A549 (cell line): ENCODE data around the gene SF3A2. TPM values are rescaled to one million over a fixed set of nuclear protein-coding genes. Genes with fewer than 3 reads are reported as not detected.

ENCODE experiments used
- ATAC-seq, 2 experiments: fragments of 200-7000 bp in 1 of 2; fragments of >200 bp in 1 of 2; cut with Nextera tagmentation in 1 of 2; cut with Tn5 transposase in 1 of 2; 3 replicates each; pipeline versions ENCODE4 v1.8.0 to v1.9.1; 2018 to 2020; ENCODE audit warnings: mild to moderate bottlenecking in 1 of 2, moderate library complexity in 1 of 2
- CTCF ChIA-PET: fragments of 300-600 bp; sonication (Branson Sonifier 250); formaldehyde crosslinking; extraction: SDS; loops from one replicate; lab custom pipeline; 2021; ENCODE audit warnings: antibody characterized with exemption, inconsistent platforms; lab: Yijun Ruan, JAX
- POLR2A ChIA-PET: fragments of 350-600 bp; formaldehyde crosslinking; extraction: SDS; loops from one replicate; lab custom pipeline; 2021; ENCODE audit warnings: antibody characterized with exemption, inconsistent platforms; lab: Yijun Ruan, JAX
- DNase-seq, 2 experiments: peaks; one replicate each; pipeline versions ENCODE4 v3.0.0 to v3.0.0-alpha.2; 2011 to 2016; ENCODE audit warnings: low read depth in 1 of 2, low spot score in 1 of 2
- FAIRE-seq: peaks from 2 replicates; lab custom pipeline; 2011; peaks lifted over from hg19 to GRCh38; lab: Jason Lieb, UNC
- H3K27ac ChIP-seq, 2 experiments: fragments of >200 bp; sonication (Bioruptor Twin); formaldehyde crosslinking; 3 replicates each; pipeline ENCODE4 v1.5.1; 2016 to 2017
- H3K4me1 ChIP-seq: fragments of >200 bp; sonication (Bioruptor Twin); formaldehyde crosslinking; 3 replicates; pipeline ENCODE4 v1.6.1; 2016
- H3K4me2 ChIP-seq: fragments of >200 bp; sonication (Bioruptor Twin); formaldehyde crosslinking; 3 replicates; pipeline ENCODE4 v1.6.1; 2016
- H3K4me3 ChIP-seq: fragments of >200 bp; sonication (Bioruptor Twin); formaldehyde crosslinking; 3 replicates; pipeline ENCODE4 v1.5.1; 2016
- H3K9me3 ChIP-seq: fragments of >200 bp; sonication (Bioruptor Twin); formaldehyde crosslinking; 3 replicates; pipeline ENCODE4 v1.6.1; 2016
- ATOH8 ChIP-seq: fragments of 250-450 bp; sonication (Bioruptor Pico); IDR thresholded peaks from 2 replicates; pipeline ENCODE4 v1.5.0; 2020; ENCODE audit warnings: low read depth, mild to moderate bottlenecking, moderate library complexity
- CBX8 ChIP-seq: fragments of 200-600 bp; sonication (generic); IDR thresholded peaks from 2 replicates; pipeline ENCODE4 v1.6.1; 2016
- CEBPB ChIP-seq, 2 experiments: fragments of >200 bp in 1 of 2; sonication (Bioruptor Twin) in 1 of 2; formaldehyde crosslinking in 1 of 2; IDR thresholded peaks; 2 replicates each; pipeline ENCODE4 v1.6.1; 2012 to 2016
- CHD2 ChIP-seq: fragments of 150-350 bp; IDR thresholded peaks from 2 replicates; pipeline ENCODE4 v1.6.1; 2014; ENCODE audit warnings: low read length; ENCODE audit not compliant: partially characterized antibody
- E2F6 ChIP-seq: IDR thresholded peaks from 2 replicates; pipeline ENCODE4 v1.6.1; 2012; ENCODE audit warnings: low read depth, borderline replicate concordance
- EHF ChIP-seq: fragments of 250-450 bp; sonication (Bioruptor Pico); IDR thresholded peaks from 2 replicates; pipeline ENCODE4 v1.5.0; 2020; ENCODE audit warnings: mild to moderate bottlenecking
- ESRRA ChIP-seq: fragments of 150-350 bp; IDR thresholded peaks from 2 replicates; pipeline ENCODE4 v1.6.1; 2014; ENCODE audit warnings: mild to moderate bottlenecking, low read length, borderline replicate concordance
- GATA3 ChIP-seq: IDR thresholded peaks from 2 replicates; pipeline ENCODE4 v1.6.1; 2012; ENCODE audit warnings: borderline replicate concordance
- HDAC2 ChIP-seq: fragments of 200-600 bp; sonication (generic); IDR thresholded peaks from 2 replicates; pipeline ENCODE4 v1.6.1; 2016
- HES2 ChIP-seq: fragments of >200 bp; sonication (Bioruptor Twin); formaldehyde crosslinking; IDR thresholded peaks from 2 replicates; pipeline ENCODE4 v1.6.1; 2016
- HOXB13 ChIP-seq: fragments of 250-450 bp; sonication (Bioruptor Pico); IDR thresholded peaks from 2 replicates; pipeline ENCODE4 v1.5.0; 2020; ENCODE audit warnings: low read depth, mild to moderate bottlenecking, moderate library complexity
- JUNB ChIP-seq: fragments of >200 bp; sonication (Bioruptor Twin); formaldehyde crosslinking; IDR thresholded peaks from 2 replicates; pipeline ENCODE4 v1.6.1; 2016
- KDM5A ChIP-seq: fragments of 200-600 bp; sonication (generic); IDR thresholded peaks from 2 replicates; pipeline ENCODE4 v1.6.1; 2016; ENCODE audit warnings: antibody characterized with exemption, mild to moderate bottlenecking
- MAFK ChIP-seq: fragments of 450-650 bp; IDR thresholded peaks from 2 replicates; pipeline ENCODE4 v1.6.1; 2014; ENCODE audit not compliant: partially characterized antibody
- MAZ ChIP-seq: fragments of 150-350 bp; IDR thresholded peaks from 2 replicates; pipeline ENCODE4 v1.6.1; 2014; ENCODE audit warnings: antibody characterized with exemption, low read depth, low read length, borderline replicate concordance
- NFE2L2 ChIP-seq: fragments of 150-350 bp; conservative IDR thresholded peaks from 2 replicates; pipeline ENCODE4 v1.6.1; 2014; ENCODE audit warnings: low read length
- PBX3 ChIP-seq: IDR thresholded peaks from 2 replicates; pipeline ENCODE4 v1.6.1; 2012
- PHF8 ChIP-seq: fragments of 200-600 bp; sonication (generic); IDR thresholded peaks from 2 replicates; pipeline ENCODE4 v1.6.1; 2016; ENCODE audit warnings: low read depth, mild to moderate bottlenecking, antibody characterized with exemption, moderate library complexity, borderline replicate concordance
- RAD21 ChIP-seq, 2 experiments: fragments of >200 bp in 1 of 2; sonication (Bioruptor Twin) in 1 of 2; formaldehyde crosslinking in 1 of 2; IDR thresholded peaks in 1 of 2; conservative IDR thresholded peaks in 1 of 2; 2 replicates in 1 of 2; 3 replicates in 1 of 2; pipeline ENCODE4 v1.6.1; 2012 to 2018; ENCODE audit warnings: inconsistent platforms in 1 of 2
- RARB ChIP-seq: fragments of 250-450 bp; sonication (Bioruptor Pico); IDR thresholded peaks from 2 replicates; pipeline ENCODE4 v1.8.0; 2021; ENCODE audit warnings: mild to moderate bottlenecking, moderate library complexity
- RNF2 ChIP-seq: fragments of 200-600 bp; sonication (generic); IDR thresholded peaks from 2 replicates; pipeline ENCODE4 v1.6.1; 2016; ENCODE audit warnings: low read depth, mild to moderate bottlenecking, antibody characterized with exemption, moderate library complexity, borderline replicate concordance
- USF2 ChIP-seq: fragments of 450-650 bp; IDR thresholded peaks from 2 replicates; pipeline ENCODE4 v1.6.1; 2014; ENCODE audit warnings: antibody characterized with exemption
- ZC3H11A ChIP-seq: fragments of 450-650 bp; IDR thresholded peaks from 2 replicates; pipeline ENCODE4 v1.6.1; 2014; ENCODE audit warnings: antibody characterized with exemption, mild to moderate bottlenecking
- ZNF302 ChIP-seq: fragments of 250-450 bp; sonication (Bioruptor Pico); IDR thresholded peaks from 2 replicates; pipeline ENCODE4 v1.9.0; 2021; ENCODE audit warnings: inconsistent platforms, mild to moderate bottlenecking, moderate library complexity
- WGBS: methylation state at CpG from one replicate; pipeline ENCODE4 v1.1.6; 2017; ENCODE audit errors: missing lambda C conversion rate; 5-methylcytosine and 5-hydroxymethylcytosine counted together
- polyA plus RNA-seq, 4 experiments: library from polyadenylated mRNA; depleted of rRNA in 3 of 4; stranded (reverse); fragments of >200 nt; fragmentation: RNase III in 1 of 4; extraction: RNeasy Plus Mini Kit Qiagen cat#74134 plus additional on column Dnase treatment in 1 of 4; gene quantifications; 2 replicates in 3 of 4; 3 replicates in 1 of 4; pipeline ENCODE4 v1.2.3, GENCODE V29; 2011 to 2017

SF3A2 gene
- polyA plus RNA-seq, 2 of the 4 experiments (the other 2 are of a cell fraction), result 11.9 to 68.2 TPM

- no peak overlapping the region for H3K4me3 ChIP-seq
- no peak for TF ChIP-seq HDAC2
- peak; percentile 40 for TF ChIP-seq MAFK
- TF ChIP-seq, all 56 proteins: peak for 1
- 91% methylated on average over 10 of the region's 43 CpGs for WGBS
- Histone ChIP-seq H3K9me3 (no peaks in the 10 kb centered on the region), H3K4me2 (no peak overlapping the region), H3K4me1 (peaks cover 9% of the 10 kb centered on the region; the same call in 2 of the 3 replicates), H3K27ac (no peak overlapping the region)
- DNase-seq (no peak), FAIRE-seq (no peak), ATAC-seq (no peak)
- ChIA-PET CTCF (no interaction called here), POLR2A (interaction anchor here (0.5 kb wide), 1 partner anchor 32 kb away, joined by 5 read pairs; no protein-coding TSS in a partner anchor)
Measured at GRCh38 chr19:2216361-2217225, 20.0 kb upstream of the SF3A2 start.

- Histone ChIP-seq H3K9me3 (no peaks in the 10 kb centered on the region), H3K4me1 (peaks cover 12% of the 10 kb centered on the region; the same call in 2 of the 3 replicates), H3K4me3 (no peak overlapping the region), H3K27ac (no peak overlapping the region), H3K4me2 (no peak overlapping the region)
- no peak for FAIRE-seq
- ChIA-PET POLR2A (no interaction called here), CTCF (interaction anchor here (0.6 to 0.9 kb wide), 2 partner anchors 18 to 174 kb away, joined by 3 to 4 read pairs; partner anchors contain the start of gene PLEKHJ1)
- no peak for DNase-seq
- TF ChIP-seq RARB (CRISPR knock-in tag) (no peak), HES2 (no peak), HDAC2 (no peak), CBX8 (no peak), MAZ (no peak), RAD21 (conservative IDR thresholded peaks at IDR 0.05 in 1 of 2, IDR thresholded peaks at IDR 0.05 in 1 of 2) (no peak), ZNF302 (CRISPR knock-in tag) (no peak), RNF2 (no peak), CHD2 (no peak), ATOH8 (CRISPR knock-in tag) (no peak), JUNB (no peak), EHF (no peak), PBX3 (no peak), PHF8 (no peak), E2F6 (no peak), NFE2L2 (no peak), ESRRA (no peak), CEBPB (IDR thresholded peaks at IDR 0.05) (no peak), ZC3H11A (no peak), GATA3 (no peak)
- 98% methylated on average over 7 of the region's 22 CpGs for WGBS
- no peak for ATAC-seq
Measured at GRCh38 chr19:2217591-2217990, 19.0 kb upstream of the SF3A2 start.

GRCh38 chr19:2219726-2220125 is 16.9 kb upstream of the SF3A2 start:
- DNase-seq, result no peak
- no peak for FAIRE-seq
- Histone ChIP-seq H3K4me1 (peaks cover 12% of the 10 kb centered on the region; the same call in 2 of the 3 replicates), H3K27ac (no peak overlapping the region), H3K4me2 (no peak overlapping the region), H3K4me3 (no peak overlapping the region), H3K9me3 (no peaks in the 10 kb centered on the region)
- no peak for ATAC-seq
- TF ChIP-seq MAZ (no peak), CEBPB (IDR thresholded peaks at IDR 0.05) (no peak), USF2 (no peak), KDM5A (no peak), HOXB13 (CRISPR knock-in tag) (no peak)
- over 99% methylated on average over 18 of the region's 21 CpGs for WGBS
- CTCF ChIA-PET, result no interaction called here
- POLR2A ChIA-PET, result no interaction called here
